Esophagus squamous epithelium (tissue), 4 donors: ENCODE results near the gene PNMA6F.

Source experiments
- POLR2A ChIP-seq, 4 donors: fragments of 450-650 bp; IDR thresholded peaks; one replicate each; pipeline ENCODE4 v1.6.1; 2017; ENCODE audit warnings: antibody characterized with exemption in 4 of 4, mild to moderate bottlenecking in 4 of 4, moderate library complexity in 3 of 4
- TF ChIP-seq, protein P1 (sequence below), 6 experiments: fragments of 450-650 bp in 4 of 6; fragments of 200-600 bp in 2 of 6; sonication (generic) in 2 of 6; IDR thresholded peaks; one replicate each; pipeline ENCODE4 v1.5.1; 2016 to 2019; ENCODE audit warnings: antibody characterized with exemption in 6 of 6, mild to moderate bottlenecking in 4 of 6, moderate library complexity in 4 of 6

DNA sequence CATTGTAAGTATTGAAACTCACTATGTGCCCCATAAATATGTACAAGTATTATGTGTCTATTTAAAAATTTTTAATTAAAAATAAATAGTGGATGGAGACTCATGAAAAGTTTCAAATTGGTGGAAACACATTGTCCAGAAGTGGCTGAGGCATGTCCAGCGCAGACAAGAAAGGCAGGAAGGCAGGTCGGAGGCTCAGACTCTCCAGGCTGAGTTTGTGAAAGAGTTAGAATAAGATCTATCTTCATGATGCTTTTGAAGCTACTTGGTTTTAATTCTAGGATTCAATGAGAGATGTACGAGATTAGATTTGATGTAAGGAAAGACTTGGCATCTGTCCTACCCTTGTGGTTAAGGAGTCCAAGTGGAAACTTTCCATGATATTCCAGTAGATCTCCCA is 19.8 kb downstream of the PNMA6F start:
- TF ChIP-seq, protein P1, sequence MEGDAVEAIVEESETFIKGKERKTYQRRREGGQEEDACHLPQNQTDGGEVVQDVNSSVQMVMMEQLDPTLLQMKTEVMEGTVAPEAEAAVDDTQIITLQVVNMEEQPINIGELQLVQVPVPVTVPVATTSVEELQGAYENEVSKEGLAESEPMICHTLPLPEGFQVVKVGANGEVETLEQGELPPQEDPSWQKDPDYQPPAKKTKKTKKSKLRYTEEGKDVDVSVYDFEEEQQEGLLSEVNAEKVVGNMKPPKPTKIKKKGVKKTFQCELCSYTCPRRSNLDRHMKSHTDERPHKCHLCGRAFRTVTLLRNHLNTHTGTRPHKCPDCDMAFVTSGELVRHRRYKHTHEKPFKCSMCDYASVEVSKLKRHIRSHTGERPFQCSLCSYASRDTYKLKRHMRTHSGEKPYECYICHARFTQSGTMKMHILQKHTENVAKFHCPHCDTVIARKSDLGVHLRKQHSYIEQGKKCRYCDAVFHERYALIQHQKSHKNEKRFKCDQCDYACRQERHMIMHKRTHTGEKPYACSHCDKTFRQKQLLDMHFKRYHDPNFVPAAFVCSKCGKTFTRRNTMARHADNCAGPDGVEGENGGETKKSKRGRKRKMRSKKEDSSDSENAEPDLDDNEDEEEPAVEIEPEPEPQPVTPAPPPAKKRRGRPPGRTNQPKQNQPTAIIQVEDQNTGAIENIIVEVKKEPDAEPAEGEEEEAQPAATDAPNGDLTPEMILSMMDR (IDR thresholded peaks at IDR 0.05): no peak
- no peak for TF ChIP-seq POLR2A (IDR thresholded peaks at IDR 0.05)
